GM21390 (cell line): ENCODE results near the gene MIA3.
A peak's percentile ranks its signal among the peaks of the same experiment; 100 is the strongest.
"Not testable (repeated sequence)": the region's sequence is repeated elsewhere in the genome, so short reads cannot be mapped to it uniquely, and the experiment has no call there.

Experiments used
- ATAC-seq: cut with Tn5 transposase; IDR thresholded peaks from one replicate; pipeline ENCODE4 v1.9.1; 2021; ENCODE audit not compliant: unreplicated experiment

The MIA3 gene, protein sequence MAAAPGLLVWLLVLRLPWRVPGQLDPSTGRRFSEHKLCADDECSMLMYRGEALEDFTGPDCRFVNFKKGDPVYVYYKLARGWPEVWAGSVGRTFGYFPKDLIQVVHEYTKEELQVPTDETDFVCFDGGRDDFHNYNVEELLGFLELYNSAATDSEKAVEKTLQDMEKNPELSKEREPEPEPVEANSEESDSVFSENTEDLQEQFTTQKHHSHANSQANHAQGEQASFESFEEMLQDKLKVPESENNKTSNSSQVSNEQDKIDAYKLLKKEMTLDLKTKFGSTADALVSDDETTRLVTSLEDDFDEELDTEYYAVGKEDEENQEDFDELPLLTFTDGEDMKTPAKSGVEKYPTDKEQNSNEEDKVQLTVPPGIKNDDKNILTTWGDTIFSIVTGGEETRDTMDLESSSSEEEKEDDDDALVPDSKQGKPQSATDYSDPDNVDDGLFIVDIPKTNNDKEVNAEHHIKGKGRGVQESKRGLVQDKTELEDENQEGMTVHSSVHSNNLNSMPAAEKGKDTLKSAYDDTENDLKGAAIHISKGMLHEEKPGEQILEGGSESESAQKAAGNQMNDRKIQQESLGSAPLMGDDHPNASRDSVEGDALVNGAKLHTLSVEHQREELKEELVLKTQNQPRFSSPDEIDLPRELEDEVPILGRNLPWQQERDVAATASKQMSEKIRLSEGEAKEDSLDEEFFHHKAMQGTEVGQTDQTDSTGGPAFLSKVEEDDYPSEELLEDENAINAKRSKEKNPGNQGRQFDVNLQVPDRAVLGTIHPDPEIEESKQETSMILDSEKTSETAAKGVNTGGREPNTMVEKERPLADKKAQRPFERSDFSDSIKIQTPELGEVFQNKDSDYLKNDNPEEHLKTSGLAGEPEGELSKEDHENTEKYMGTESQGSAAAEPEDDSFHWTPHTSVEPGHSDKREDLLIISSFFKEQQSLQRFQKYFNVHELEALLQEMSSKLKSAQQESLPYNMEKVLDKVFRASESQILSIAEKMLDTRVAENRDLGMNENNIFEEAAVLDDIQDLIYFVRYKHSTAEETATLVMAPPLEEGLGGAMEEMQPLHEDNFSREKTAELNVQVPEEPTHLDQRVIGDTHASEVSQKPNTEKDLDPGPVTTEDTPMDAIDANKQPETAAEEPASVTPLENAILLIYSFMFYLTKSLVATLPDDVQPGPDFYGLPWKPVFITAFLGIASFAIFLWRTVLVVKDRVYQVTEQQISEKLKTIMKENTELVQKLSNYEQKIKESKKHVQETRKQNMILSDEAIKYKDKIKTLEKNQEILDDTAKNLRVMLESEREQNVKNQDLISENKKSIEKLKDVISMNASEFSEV (N-terminal part only)

DNA sequence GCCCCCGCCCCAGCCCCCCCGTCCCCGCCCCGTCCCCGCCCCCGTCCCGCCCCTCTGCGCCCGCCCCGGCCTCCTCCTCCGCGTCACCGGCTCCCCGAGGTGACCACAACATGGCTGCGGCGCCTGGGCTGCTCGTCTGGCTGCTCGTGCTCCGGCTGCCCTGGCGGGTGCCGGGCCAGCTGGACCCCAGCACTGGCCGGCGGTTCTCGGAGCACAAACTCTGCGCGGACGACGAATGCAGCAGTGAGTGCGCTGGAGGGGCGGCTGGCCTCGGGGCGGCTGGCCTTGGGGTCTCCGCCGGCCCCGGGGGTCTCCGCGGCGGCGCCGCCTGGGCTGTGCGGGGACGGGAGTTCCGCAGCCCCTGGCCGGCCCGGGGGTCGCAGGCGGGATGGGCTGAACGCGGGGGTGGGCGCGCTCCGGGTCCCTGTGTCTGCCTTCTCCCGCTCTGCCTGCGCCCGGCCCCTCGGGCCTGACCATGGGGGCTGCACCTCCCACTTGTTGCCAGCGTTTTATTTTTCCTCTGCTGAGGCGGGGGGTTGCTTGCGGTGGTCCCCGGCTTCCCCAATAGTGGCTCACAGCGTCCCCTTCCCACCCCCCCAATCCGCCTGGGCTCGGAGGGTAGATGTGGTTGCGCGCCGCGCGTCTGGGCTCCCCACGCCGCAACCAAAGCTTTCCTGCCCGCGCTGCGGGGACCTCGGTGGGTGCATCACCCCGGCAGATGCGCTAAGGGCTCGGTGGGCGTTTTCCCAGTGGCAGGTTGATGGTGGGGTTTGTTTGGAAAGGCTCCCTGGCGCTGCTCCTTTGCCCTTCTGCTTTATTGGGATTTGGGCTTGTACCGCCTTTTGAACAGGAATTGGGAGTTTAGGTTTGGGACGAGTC, at the start of gene MIA3:
Gene MIA3, plus strand, starts transcription at position 97 of the 879 bp plus-strand sequence. Its CDS starts 14 bp downstream, at position 111.
- ATAC-seq = peak; percentile 62

DNA sequence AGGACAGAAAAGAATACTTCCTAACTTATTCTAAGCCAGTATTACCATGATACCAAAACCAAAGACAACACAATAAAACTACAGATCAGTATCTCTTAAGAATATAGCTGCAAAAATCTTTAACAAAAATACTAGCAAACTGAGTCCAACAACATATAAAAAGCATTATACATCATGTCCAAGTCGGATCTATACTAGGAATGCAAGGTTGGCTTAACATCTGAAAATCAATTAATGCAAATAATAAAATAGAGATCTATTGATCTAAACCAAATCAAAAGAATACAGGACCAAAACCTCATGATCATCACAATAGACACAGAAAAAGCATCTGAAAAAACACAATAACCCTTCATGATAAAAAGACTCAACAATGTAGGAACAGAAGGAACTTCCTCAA, 47.1 kb upstream of the MIA3 start:
- ATAC-seq = no peak

DNA sequence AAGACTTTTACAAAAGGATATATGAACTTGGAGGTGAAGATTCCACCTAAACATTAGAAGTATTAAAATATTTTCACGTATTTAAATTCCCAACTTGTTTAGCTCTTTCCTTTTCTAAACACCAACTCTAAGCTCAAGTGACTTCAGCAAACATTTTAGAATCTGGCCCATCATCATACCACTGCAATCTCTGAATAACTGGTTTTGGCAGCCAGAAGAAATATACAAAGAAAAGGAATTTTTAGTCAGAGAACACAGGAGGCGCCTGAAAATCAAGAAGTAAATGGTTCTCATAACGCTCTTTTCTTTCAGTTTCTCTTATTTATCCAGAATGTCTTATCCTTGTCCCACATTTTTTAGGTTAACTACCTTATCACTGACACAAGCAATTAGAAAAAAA, 38.6 kb upstream of the MIA3 start:
- no peak for ATAC-seq

DNA sequence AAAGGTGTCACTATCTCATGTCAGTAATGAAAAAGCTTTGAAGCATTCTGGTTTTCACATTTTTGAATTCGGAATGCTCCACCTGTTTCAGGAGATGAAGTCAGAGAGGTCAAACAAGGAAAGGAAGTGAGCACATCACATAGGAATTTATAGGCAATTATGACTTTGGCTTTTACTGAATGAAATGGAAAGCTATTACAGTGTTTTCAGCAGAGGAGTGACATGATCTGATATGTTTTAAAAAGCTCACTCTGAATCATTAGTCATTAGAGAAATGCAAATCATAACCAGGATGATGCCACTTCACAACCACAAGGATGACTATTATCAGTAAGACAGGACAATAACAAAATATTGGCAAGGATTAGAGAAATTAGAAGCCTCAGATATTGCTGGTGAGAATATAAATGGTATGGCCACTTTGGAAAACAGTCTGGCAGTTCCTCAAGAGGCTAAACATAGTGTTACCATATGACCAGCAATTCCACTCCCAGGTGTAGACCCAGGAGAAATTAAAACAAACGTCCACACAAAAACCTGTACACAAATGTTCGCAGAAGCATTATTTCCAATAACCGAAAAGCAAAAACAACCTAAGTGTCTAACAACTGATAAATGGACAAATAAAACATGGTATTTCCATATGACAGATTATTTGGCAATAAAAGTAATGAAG, 35.7 kb upstream of the MIA3 start:
- ATAC-seq = peak; percentile 53

DNA sequence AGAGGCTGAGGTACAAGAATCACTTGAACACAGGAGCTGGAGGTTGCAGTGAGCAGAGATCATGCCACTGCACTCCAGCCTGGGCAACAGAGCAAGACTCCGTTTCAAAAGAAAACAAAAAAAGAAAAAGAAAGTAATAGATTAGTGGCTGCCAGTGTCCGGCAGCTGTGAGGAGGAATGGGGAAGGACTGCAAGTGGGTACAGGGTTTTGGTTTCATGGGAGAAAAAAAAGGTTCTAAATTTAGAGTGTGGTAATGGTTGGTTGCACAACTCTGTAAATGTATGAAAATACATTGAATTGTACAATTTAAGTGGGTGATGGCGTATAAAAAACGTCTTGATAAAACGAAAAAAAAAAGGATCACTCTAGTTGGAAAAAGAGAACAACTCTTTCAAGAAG, 34.8 kb upstream of the MIA3 start:
- peak; percentile 82 for ATAC-seq

DNA sequence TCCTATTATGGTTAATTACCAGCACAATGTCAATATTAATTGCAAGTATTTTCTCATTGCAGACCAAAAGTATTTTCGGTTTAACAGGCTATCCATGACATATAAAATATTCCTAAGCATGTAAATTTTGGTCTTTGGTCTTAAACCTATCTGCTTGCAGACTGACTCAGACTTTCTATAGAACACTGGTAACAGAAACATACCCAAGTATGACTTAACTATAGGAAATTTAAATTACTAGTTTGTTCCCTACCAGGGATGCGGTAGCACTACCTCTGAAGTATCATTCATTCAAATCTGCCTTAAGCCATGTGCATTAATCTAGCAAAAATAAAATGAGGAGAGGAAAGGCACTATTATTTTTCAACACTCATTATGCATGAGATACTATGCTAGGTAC, 31.1 kb upstream of the MIA3 start:
- ATAC-seq = no peak

DNA sequence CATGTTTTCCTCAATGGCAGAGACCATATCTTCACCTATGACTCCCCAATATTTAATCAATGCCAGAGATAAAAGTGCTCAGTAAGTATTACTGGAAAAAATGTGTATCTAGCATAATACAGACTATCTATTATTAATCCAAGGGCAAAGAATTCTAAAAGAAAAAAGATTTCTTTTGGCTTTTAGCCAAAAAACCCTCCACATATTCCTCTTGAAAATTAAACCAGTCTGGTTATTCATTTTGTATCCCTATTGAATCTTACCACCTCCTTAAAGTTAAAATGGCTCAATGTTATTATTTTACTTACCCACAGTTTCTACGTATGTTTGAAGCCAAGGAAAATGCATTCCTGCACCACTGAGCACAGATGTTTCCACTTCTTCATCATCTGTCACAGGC, 29.8 kb upstream of the MIA3 start:
- no peak for ATAC-seq

DNA sequence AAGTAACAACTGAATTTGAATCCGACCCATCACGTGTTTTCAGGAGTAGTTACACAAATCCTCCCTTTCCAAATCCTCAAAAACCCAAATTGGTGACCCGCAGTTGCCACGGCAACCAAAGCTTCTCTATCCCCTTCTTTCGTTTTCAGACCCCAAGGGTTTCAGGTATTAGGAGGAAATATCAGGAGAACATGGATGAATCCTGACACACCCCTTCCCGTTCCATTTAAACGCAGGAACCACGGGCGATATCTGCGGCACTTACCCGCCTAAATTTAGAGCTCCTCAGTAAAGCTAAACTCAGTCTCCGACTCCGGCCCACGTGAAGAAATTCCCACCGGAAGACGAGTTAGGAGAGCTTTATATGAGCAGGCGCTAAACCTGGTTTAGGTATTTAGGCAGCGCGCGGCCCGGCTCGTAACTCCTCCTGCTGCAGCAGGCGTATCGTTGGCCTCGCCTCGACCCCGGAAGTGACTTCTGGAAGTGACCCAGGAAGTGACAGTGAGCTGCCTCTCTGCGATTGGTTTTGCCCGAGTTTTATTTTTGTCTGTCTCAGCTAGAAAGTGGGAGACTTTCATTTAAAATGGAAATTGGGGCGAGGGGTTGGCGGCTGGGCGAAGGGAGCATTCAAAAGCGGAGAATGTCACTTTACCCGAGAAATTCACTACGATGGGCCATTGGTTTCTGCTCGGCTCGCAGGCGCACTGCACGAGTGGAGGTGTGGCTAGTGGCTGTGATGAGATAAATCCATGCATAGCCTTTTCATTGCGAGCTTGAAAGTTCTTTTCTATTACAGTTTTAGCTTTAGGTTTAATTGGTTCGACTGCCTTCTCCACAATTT, 28.2 kb upstream of the MIA3 start, which contains the start of gene TAF1A:
Gene TAF1A, minus strand, starts transcription at position 472 of the 841 bp plus-strand sequence.
- peak; percentile 99 for ATAC-seq

DNA sequence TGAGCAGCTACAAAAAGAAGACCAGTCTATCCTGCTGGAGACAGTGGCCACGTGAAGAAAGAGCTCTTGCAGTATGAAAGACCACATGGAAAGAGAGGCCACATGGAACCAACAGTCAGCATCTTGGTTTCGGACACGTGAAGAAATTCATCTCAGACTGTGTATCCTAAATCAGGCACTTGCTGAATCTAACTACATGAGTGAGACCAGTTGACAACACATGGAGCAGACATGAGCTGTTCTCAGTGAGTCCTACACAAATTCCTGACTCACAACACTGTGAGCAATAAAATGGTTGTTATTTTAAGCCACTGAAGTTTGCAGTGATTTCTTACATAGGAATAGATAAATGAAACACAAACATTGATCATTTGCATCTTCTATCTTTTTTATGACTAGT, 25.7 kb upstream of the MIA3 start:
- no peak for ATAC-seq

DNA sequence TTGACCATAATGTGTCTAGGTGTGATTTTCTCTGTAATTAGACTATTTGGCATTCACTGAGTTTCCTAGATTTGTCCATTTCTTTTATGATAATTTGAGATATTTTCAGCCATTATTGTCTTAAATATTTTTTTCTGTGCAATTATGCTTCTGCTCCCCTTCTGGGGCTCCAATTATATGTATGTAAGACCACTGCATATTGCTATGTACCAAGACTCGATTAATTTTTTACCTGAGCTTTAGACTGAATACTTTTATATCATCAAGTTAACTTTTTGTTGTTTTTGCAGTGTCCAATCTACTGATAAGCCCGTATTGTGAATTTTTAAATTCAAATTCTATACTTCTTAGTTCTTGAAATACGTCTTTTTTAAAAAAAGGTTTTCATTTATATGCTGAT, 23.1 kb upstream of the MIA3 start:
- ATAC-seq = no peak

DNA sequence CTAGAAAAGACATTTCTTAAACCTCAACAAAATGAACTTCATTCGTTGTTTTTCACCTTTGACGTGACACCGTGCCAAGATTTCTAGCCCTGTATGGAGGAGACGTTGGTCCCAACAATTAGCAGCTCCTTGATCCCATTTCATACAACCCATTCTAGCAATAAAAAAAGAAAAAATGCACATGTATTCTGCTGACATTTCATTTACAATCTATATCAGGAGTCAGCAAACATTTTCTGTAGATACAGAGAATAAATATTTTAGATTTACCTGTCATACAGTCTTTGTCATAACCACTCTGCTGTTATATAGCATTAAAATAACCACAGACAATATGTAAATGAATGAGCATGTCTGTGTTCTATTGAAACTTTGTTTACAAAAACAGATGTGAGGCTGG, 21.2 kb upstream of the MIA3 start:
- no peak for ATAC-seq

DNA sequence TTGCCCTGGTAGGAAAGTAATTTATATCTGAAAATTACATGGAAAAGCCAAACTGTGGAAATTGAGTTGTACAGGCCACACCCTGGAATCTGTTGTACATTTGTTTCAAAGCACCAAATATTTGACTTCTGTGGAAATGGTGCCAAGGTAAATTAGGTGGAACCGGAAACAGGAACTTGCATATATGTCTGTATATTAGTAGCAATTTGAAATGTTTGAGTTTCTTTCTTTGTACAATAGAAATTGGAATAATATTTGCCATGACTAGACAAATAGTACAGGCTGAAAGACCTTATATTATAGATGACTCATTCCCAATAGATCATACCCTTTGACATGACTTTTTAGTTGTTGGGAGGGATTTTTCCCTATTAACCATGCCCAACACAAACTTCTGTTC, 17.6 kb upstream of the MIA3 start:
- no peak for ATAC-seq

DNA sequence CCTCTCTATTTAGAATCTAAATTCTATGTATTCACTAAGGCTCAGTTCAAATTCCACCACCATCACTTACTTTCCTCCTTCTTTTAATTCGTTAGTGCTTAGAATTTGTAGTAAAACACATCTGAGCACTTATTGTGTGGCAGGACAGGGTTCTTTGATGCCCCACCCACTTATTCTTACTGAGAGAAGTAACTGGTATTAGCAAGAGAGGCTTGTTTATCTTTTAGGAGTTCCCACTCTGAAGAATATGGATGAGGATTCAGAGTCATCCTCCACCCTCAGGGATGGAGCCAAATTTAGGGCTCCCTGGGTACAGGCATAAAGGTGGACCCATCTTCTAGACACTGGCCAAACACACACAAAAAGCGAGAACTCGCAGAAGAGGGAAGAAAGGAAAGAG, 16.6 kb upstream of the MIA3 start:
- no peak for ATAC-seq

DNA sequence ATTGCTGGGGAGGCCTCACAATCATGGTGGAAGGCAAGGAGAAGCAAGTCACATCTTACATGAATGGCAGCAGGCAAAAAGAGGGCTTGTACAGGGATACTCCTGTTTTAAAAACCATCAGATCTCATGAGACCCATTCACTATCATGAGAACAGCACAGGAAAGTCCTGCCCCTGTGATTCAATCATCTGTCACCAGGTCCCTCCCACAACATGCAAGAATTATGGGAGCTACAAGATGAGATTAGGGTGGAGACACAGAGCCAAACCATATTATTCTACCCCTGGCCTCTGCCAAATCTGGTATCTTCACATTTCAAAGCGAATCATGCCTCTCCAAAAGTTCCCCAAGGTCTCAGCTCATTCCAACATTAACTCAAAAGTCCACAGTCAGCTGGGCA, 11.1 kb upstream of the MIA3 start:
- ATAC-seq = no peak

DNA sequence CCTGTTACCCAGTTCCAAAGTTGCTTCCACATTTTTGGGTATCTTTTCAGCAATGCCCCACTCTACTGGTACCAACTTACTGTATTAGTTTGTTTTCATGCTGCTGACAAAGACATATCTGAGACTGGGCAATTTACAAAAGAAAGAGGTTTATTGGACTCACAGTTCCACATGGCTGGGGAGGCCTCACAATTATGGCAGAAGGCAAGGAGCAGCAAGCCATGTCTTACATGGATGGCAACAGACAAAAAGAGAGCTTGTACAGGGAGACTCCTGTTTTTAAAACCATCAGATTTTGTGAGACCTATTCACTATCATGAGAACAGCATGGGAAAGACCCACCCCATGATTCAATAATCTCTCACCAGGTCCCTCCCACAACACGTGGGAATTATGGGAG, 8.8 kb upstream of the MIA3 start:
- ATAC-seq = not testable (repeated sequence)

DNA sequence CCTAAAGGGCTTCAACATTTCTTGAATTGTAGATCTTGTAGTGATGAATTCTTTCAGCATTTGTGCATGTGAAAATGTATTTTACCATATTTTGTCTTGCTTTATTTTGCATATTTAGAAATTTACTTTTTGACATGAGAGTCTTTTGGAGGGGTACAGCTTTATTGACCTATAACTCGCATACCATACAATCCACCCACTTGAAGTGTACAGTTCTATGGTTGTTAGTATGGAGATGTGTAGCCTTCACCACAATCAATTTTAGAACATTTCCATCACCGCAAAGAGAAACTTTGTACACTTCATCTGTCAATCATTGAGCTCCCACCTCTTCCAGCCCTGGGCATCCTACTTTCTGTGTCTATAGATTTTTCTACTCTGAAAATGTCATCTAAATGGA, 7.2 kb upstream of the MIA3 start:
- no peak for ATAC-seq

DNA sequence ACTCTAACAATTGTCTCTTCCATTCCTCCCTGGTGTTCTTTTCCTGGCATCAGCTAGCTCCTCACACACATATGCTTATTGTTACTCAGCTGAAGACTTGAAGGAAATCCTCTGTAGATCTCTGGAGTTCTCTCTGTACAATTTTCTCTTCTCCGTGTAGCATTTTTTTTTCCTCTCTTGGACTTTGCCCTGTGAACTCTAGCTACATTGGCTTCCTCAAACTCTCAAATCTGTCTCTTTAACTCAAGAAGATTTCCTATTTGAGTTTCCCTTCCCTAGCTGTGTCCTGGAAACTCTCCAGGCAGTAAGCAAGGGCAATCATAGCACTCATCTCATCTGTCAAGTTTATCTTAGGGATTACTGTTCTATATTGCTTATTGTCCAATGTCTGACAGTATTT, 4.3 kb upstream of the MIA3 start:
- ATAC-seq = no peak

DNA sequence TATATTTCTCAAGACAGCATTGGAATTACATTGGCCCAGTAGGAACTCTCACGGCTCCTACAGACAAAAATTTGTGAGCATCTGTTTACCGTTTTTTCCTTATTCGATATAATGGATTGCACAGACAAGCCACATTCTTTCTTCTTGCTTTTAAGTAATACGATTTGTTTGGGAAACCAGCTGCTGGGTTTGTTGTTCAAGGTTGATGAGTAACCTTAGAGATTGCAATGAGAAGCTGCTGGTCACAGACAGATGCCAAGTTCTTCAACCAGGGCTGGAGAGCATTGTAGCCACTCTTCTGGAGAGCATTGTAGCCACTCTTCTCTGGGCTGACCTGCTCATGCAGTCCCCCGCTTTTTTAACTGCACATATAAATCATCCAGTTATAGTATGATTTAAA, 1.4 kb upstream of the MIA3 start:
- no peak for ATAC-seq
